Keratinocyte (primary cell): ENCODE measurements around the gene REG4. TPM values are rescaled to one million over a fixed set of nuclear protein-coding genes. Genes with fewer than 3 reads are reported as not detected.

Experiments used
- DNase-seq: peaks from one replicate; pipeline ENCODE4 v3.0.0-alpha.2; 2011; ENCODE audit warnings: low read depth, missing footprints, low spot score
- FAIRE-seq: peaks from 2 replicates; lab custom pipeline; 2011; peaks lifted over from hg19 to GRCh38; lab: Jason Lieb, UNC
- H2AFZ ChIP-seq: 2 replicates; pipeline ENCODE4 v1.6.0; 2012; ENCODE audit warnings: low read length, control low read depth, inconsistent platforms; ENCODE audit not compliant: control insufficient read depth
- H3K27ac ChIP-seq: 2 replicates; pipeline ENCODE4 v1.5.1; 2011; ENCODE audit warnings: low read length; ENCODE audit not compliant: control insufficient read depth, insufficient read depth
- H3K27me3 ChIP-seq: 3 replicates; pipeline ENCODE4 v1.6.0; 2011; ENCODE audit warnings: low read length; ENCODE audit not compliant: control insufficient read depth, insufficient read depth; ENCODE audit errors: extremely low read depth
- H3K36me3 ChIP-seq, 2 experiments: 2 replicates in 1 of 2; 3 replicates in 1 of 2; pipeline ENCODE4 v1.5.1; 2011; ENCODE audit warnings: low read length in 2 of 2, mild to moderate bottlenecking in 1 of 2; ENCODE audit not compliant: control insufficient read depth in 2 of 2, insufficient read depth in 2 of 2; ENCODE audit errors: extremely low read depth in 1 of 2
- H3K4me1 ChIP-seq: 3 replicates; pipeline ENCODE4 v1.5.1; 2011; ENCODE audit warnings: low read length; ENCODE audit not compliant: control insufficient read depth, insufficient read depth; ENCODE audit errors: extremely low read depth
- H3K4me2 ChIP-seq: 3 replicates; pipeline ENCODE4 v1.6.0; 2011; ENCODE audit warnings: low read depth, low read length; ENCODE audit not compliant: control insufficient read depth, insufficient read depth; ENCODE audit errors: extremely low read depth
- H3K4me3 ChIP-seq, 3 experiments: fragments of 200-600 bp in 1 of 3; sonication (generic) in 1 of 3; 2 replicates in 2 of 3; 3 replicates in 1 of 3; pipeline ENCODE4 v1.5.1; 2011 to 2016; ENCODE audit warnings: low read length in 3 of 3, mild to moderate bottlenecking in 3 of 3, control low read depth in 2 of 3, inconsistent platforms in 1 of 3, low read depth in 1 of 3, mixed read lengths in 1 of 3, mixed run types in 1 of 3, moderate library complexity in 1 of 3; ENCODE audit not compliant: control insufficient read depth in 2 of 3, insufficient read depth in 2 of 3; ENCODE audit errors: extremely low read depth in 1 of 3
- H3K79me2 ChIP-seq: 2 replicates; pipeline ENCODE4 v1.6.0; 2012; ENCODE audit warnings: low read length; ENCODE audit not compliant: control insufficient read depth, insufficient read depth
- H3K9ac ChIP-seq: 3 replicates; pipeline ENCODE4 v1.6.0; 2011; ENCODE audit warnings: low read length; ENCODE audit not compliant: control insufficient read depth, insufficient read depth; ENCODE audit errors: extremely low read depth
- H3K9me1 ChIP-seq: 3 replicates; pipeline ENCODE4 v1.6.0; 2011; ENCODE audit warnings: low read length; ENCODE audit not compliant: control insufficient read depth, insufficient read depth; ENCODE audit errors: extremely low read depth
- H3K9me3 ChIP-seq: 2 replicates; pipeline ENCODE4 v1.5.1; 2012; ENCODE audit warnings: low read depth, low read length; ENCODE audit not compliant: control insufficient read depth
- H4K20me1 ChIP-seq: 3 replicates; pipeline ENCODE4 v1.6.0; 2011; ENCODE audit warnings: low read length; ENCODE audit not compliant: control insufficient read depth, insufficient read depth; ENCODE audit errors: extremely low read depth
- CTCF ChIP-seq, 3 experiments: IDR thresholded peaks in 1 of 3; conservative IDR thresholded peaks in 1 of 3; optimal IDR thresholded peaks in 1 of 3; 2 replicates in 2 of 3; 3 replicates in 1 of 3; pipeline versions ENCODE3 to v1.5.1; 2011; ENCODE audit warnings: low read length in 3 of 3, mild to moderate bottlenecking in 3 of 3, moderate library complexity in 2 of 3, control low read depth in 1 of 3, inconsistent platforms in 1 of 3; ENCODE audit not compliant: insufficient read depth in 2 of 3; ENCODE audit errors: extremely low read depth in 1 of 3
- EZH2 ChIP-seq: IDR thresholded peaks from one replicate; pipeline ENCODE4 v1.6.1; 2012; ENCODE audit warnings: inconsistent platforms, mild to moderate bottlenecking, low read length, moderate library complexity
- dilution Hi-C: fragments of 300-500 bp; cut with MboI; formaldehyde crosslinking; loops from one replicate; pipeline ENCODE4 v1.7.0; 2020; ENCODE audit warnings: low sequenced_read_pairs; ENCODE audit not compliant: extremely low pct_ligation_motif_present
- polyA plus RNA-seq, 5 experiments: library from polyadenylated mRNA; depleted of rRNA in 3 of 5; stranded (reverse) in 3 of 5; stranded (forward) in 1 of 5; unstranded in 1 of 5; fragments of >200 nt; gene quantifications; 1 replicate in 1 of 5; 2 replicates in 3 of 5; 3 replicates in 1 of 5; pipeline versions ENCODE4 v1.2.1 to v1.2.3, GENCODE V29; 2011 to 2012; ENCODE audit warnings: missing spikeins in 2 of 5, low read depth in 1 of 5, low replicate concordance in 1 of 5

Gene REG4
- polyA plus RNA-seq, 1 donor (not counting 4 experiments of a cell fraction or from before 2014, with no cell fraction given) = not detected

- no peaks in the 10 kb centered on the region for H3K4me1 ChIP-seq
- no peak overlapping the region for H3K4me3 ChIP-seq
- dilution Hi-C loops = no loop called here
- no peaks in the 10 kb centered on the region for H3K9me3 ChIP-seq
- H3K36me3 ChIP-seq = no peaks in the 10 kb centered on the region
- no peak overlapping the region for H3K9ac ChIP-seq
- TF ChIP-seq EZH2 (no peak), CTCF (optimal IDR thresholded peaks at IDR 0.05 in 1 of 3, IDR thresholded peaks at IDR 0.05 in 1 of 3, conservative IDR thresholded peaks at IDR 0.05 in 1 of 3; ENCODE audit: extremely low read depth in 1 of 3, insufficient read depth in 2 of 3, low read length in 3 of 3) (no peak)
- no peak for FAIRE-seq
- no peaks in the 10 kb centered on the region for H3K9me1 ChIP-seq
- H2AFZ ChIP-seq = no peak overlapping the region
- no peaks in the 10 kb centered on the region for H3K79me2 ChIP-seq
- DNase-seq = no peak
- peaks cover 4% of the 10 kb centered on the region for H3K27me3 ChIP-seq
- no peak overlapping the region for H3K4me2 ChIP-seq
- no peaks in the 10 kb centered on the region for H4K20me1 ChIP-seq
- no peak overlapping the region for H3K27ac ChIP-seq
Observed at GRCh38 chr1:119834990-119835389, 23.7 kb upstream of the REG4 start.

- Histone ChIP-seq H3K27me3 (peaks cover 4% of the 10 kb centered on the region), H3K9me3 (no peaks in the 10 kb centered on the region), H3K4me2 (no peak overlapping the region), H3K4me1 (no peaks in the 10 kb centered on the region), H3K4me3 (no peak overlapping the region), H3K9me1 (no peaks in the 10 kb centered on the region), H3K79me2 (no peaks in the 10 kb centered on the region), H3K36me3 (no peaks in the 10 kb centered on the region), H3K27ac (no peak overlapping the region), H4K20me1 (no peaks in the 10 kb centered on the region), H3K9ac (no peak overlapping the region), H2AFZ (no peak overlapping the region)
- FAIRE-seq = no peak
- no peak for DNase-seq
- TF ChIP-seq EZH2 (no peak), CTCF (optimal IDR thresholded peaks at IDR 0.05 in 1 of 3, IDR thresholded peaks at IDR 0.05 in 1 of 3, conservative IDR thresholded peaks at IDR 0.05 in 1 of 3; ENCODE audit: extremely low read depth in 1 of 3, insufficient read depth in 2 of 3, low read length in 3 of 3) (no peak)
- dilution Hi-C loops = no loop called here
Observed at GRCh38 chr1:119831027-119831426, 19.8 kb upstream of the REG4 start.
